NB4 (cell line): ENCODE results near the gene SOCS6.

Source experiments
- DNase-seq: peaks from one replicate; pipeline ENCODE4 v3.0.0; 2010; ENCODE audit warnings: low read depth
- H3K4me3 ChIP-seq: one replicate; pipeline ENCODE4 v1.5.1; 2011; ENCODE audit warnings: mild to moderate bottlenecking, low read depth, low read length, moderate library complexity
- MAX ChIP-seq: IDR thresholded peaks from 2 replicates; pipeline ENCODE4 v1.6.1; 2011; ENCODE audit warnings: low read depth, low read length
- MYC ChIP-seq: IDR thresholded peaks from 2 replicates; pipeline ENCODE4 v1.6.1; 2011; ENCODE audit warnings: low read depth, low read length
- POLR2A ChIP-seq: IDR thresholded peaks from 2 replicates; pipeline ENCODE4 v1.6.1; 2011; ENCODE audit warnings: mild to moderate bottlenecking; ENCODE audit not compliant: insufficient read length; ENCODE audit errors: extremely low read depth
- TF ChIP-seq, protein P1 (sequence below): IDR thresholded peaks from one replicate; pipeline ENCODE4 v1.5.1; 2012; ENCODE audit warnings: low read depth, low read length

SOCS6 gene

GRCh38 chr18:70368903-70369302 lies 80.1 kb downstream of the SOCS6 start:
- H3K4me3 ChIP-seq = no peak overlapping the region
- TF ChIP-seq MAX = no peak
- TF ChIP-seq, protein P1, sequence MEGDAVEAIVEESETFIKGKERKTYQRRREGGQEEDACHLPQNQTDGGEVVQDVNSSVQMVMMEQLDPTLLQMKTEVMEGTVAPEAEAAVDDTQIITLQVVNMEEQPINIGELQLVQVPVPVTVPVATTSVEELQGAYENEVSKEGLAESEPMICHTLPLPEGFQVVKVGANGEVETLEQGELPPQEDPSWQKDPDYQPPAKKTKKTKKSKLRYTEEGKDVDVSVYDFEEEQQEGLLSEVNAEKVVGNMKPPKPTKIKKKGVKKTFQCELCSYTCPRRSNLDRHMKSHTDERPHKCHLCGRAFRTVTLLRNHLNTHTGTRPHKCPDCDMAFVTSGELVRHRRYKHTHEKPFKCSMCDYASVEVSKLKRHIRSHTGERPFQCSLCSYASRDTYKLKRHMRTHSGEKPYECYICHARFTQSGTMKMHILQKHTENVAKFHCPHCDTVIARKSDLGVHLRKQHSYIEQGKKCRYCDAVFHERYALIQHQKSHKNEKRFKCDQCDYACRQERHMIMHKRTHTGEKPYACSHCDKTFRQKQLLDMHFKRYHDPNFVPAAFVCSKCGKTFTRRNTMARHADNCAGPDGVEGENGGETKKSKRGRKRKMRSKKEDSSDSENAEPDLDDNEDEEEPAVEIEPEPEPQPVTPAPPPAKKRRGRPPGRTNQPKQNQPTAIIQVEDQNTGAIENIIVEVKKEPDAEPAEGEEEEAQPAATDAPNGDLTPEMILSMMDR = no peak
- no peak for TF ChIP-seq POLR2A
- no peak for TF ChIP-seq MYC
- DNase-seq = no peak

DNA sequence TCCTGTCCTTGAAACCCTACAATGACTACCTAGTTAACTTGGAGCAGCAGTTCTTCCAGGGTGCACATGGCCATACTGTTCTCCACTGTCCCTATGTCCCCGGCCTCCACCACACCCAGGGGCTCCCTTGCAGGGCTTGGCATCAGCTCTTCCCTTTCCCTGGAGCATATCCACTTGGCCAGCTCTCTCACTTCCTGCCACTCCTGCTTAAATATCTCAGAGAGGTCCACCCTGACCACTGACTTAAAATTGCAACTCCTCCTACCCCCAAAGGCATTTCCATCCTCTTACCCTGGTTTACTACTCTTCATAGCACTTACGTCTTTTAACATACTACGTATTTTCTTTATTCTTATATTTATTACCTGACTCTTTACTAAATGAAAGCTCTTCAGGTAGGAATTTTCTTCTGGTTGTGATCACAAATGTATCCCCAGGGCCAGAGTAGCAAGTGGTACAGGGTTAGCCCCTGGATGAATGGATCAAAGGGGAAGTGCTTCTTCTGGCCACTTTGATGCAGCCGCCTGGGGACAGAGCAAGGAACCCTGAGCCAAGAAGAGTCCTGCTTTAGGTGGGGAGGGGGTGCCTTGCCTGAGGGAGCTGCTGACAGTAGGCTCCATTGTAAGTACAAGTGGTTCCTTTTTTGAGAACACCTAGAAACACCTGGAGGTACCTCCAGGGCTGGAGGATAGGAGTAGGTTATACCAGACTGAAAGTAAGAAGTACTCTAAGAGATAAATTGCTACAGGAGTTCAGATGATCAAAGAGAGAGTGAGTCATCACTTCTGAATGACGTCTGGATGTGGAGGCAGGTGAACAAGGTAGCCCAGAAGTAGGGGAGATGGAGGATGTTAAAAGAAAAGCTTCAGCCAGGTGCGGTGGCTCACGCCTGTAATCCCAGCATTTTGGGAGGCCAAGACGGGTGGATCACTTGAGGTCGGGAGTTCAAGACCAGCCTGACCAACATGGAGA lies 82.2 kb downstream of the SOCS6 start:
- no peak for DNase-seq
- H3K4me3 ChIP-seq = no peak overlapping the region
- TF ChIP-seq MAX (no peak), POLR2A (no peak), MYC (no peak)
- TF ChIP-seq, protein P1 = no peak

DNA sequence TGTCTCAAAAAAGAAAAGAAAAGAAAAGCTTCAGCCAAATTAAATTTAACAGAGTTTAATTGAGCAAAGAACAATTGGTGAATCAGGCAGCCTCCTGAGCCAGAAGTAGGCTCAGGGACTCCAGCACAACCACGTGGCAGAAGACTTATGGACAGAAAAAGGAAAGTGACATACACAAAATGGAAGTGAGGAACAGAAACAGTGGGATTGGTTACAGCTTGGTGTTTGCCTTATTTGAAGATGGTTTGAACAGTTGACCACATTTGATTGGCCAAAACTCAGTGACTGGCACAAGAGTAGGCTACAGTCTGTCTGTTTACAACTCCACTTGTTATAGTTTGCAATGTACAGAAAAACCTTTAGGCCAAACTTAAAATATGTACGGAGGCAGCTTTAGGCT lies 83.1 kb downstream of the SOCS6 start:
- TF ChIP-seq POLR2A (no peak), MAX (no peak), MYC (no peak)
- TF ChIP-seq, protein P1 = no peak
- no peak for DNase-seq
- H3K4me3 ChIP-seq = no peak overlapping the region

GRCh38 chr18:70372450-70373041 lies 83.7 kb downstream of the SOCS6 start:
- TF ChIP-seq MAX (no peak), MYC (no peak), POLR2A (no peak)
- TF ChIP-seq, protein P1 = no peak
- no peak overlapping the region for H3K4me3 ChIP-seq
- DNase-seq = no peak

DNA sequence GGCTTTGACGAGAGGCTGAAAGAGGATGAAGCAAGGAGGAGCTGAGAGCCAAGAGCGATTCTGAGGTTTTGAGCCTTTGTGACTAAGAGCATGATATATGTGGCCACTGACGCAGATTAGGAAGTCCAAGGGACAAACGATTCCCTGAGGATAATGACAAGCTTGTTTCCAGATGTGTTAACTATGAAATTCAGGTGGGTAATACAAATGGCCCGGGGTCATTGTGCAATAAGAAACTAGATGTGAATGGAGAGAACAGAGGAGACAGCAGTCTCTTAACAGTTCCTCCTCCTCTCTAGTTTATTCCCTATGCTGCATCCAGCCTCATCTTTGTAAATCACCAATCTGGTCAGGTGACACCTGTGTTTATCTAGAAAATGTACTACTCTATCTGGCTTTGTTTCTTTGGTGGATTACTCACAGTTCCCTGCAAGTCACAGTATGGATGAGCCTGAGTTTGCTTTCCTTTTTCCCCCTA lies 84.2 kb downstream of the SOCS6 start:
- peak; percentile 22 for DNase-seq
- TF ChIP-seq, protein P1 = no peak
- TF ChIP-seq MYC (no peak), MAX (no peak), POLR2A (no peak)
- H3K4me3 ChIP-seq = no peak overlapping the region
